NCI-H1417 treated with DMSO at 0.1 percent for 48 hours (cell line): Measurements from ENCODE around the gene RFK.
"Not testable (repeated sequence)": the region's sequence is repeated elsewhere in the genome, so short reads cannot be mapped to it uniquely, and the experiment has no call there.

Experiments
- DNase-seq: peaks from one replicate; lab custom pipeline; 2025; lab: John Stamatoyannopoulos, UW

RFK gene

GRCh38 chr9:76370396-76371023 is 23.7 kb downstream of the RFK start:
- no peak for DNase-seq

DNA sequence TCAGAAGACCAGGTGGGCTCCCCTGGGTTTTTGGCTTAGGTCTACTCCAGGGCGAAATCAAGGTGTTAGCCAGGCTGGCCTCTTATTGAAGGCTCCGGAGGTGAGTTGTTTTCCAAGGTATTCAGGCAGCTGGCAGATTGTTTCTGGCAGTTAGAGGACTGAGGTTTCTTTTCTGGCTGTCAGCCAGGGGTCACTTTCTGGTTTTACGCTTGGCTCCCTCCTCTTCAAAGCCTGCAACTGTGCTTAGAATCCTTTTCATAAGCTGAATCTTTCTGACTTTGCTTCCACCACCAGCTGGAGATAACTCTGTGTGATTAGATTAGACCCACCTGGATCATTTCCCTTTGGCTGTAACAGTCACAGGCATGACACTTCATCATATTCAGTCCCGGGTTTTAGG is 24.6 kb downstream of the RFK start:
- DNase-seq: peak; percentile 33

- no peak for DNase-seq
These were observed 28.0 kb downstream of the RFK start for GRCh38 chr9:76366275-76366674.

DNA sequence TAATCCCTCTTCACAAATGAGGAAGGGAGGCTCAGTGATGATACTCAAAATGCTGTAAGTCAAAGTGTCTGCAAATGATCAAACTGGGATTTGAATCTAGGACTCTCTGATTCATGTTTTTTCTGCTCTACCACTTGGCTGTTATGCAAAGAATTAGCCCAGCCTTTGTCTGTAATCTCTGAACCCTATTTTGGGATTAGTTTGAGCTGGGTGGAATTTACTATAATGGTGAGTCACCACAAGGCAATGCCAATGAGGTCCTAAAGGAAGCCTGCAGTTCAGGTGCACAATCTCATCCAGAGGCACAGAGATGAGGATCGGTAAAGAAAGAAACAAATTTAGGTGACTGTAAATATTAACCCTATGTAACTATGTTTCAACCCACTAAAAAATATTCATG is 29.2 kb downstream of the RFK start:
- no peak for DNase-seq

DNA sequence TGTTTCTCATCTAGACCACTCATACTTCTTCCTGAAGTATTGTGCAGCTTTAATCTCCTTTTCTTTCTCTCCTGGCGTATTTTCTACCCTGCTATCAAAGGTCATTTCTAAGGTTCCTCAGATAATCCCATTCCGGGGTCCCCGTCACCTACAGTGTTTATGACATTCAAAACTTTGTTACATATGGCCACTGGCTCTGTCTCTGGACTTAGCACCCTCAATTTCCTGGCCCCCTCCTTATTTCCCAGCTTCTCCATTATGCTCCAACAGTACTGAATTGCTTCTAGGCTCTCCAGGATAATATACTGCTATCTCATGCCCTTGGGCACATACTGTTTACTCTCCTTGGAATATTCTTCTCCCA is 31.2 kb downstream of the RFK start:
- DNase-seq: no peak

GRCh38 chr9:76362332-76363031 is 31.7 kb downstream of the RFK start:
- DNase-seq: not testable (repeated sequence)

GRCh38 chr9:76359766-76360165 is 34.5 kb downstream of the RFK start:
- no peak for DNase-seq

- DNase-seq: no peak
These were observed 34.9 kb downstream of the RFK start for GRCh38 chr9:76359365-76359764.

GRCh38 chr9:76358628-76359280 is 35.5 kb downstream of the RFK start:
- no peak for DNase-seq

DNA sequence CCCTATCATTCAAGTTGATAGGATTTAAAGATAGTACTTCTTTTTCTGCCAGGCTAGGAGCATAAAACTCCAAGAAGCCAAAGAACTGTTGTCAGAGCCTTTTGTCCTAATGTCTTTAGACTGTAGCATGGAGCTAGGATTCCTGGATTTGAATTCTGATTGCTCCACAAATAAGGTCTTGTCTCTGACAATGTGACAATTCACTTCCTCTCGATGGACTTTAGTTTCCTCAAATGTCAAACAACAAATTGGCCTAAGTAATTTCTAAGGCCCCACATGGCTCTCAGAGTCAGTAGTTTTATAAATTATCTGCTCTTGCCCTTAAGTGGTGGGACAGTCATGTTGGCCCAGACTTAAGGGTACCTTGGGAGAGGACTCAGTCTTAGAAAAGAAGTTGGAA is 36.7 kb downstream of the RFK start:
- no peak for DNase-seq

GRCh38 chr9:76355886-76356285 is 38.3 kb downstream of the RFK start:
- DNase-seq: no peak

DNA sequence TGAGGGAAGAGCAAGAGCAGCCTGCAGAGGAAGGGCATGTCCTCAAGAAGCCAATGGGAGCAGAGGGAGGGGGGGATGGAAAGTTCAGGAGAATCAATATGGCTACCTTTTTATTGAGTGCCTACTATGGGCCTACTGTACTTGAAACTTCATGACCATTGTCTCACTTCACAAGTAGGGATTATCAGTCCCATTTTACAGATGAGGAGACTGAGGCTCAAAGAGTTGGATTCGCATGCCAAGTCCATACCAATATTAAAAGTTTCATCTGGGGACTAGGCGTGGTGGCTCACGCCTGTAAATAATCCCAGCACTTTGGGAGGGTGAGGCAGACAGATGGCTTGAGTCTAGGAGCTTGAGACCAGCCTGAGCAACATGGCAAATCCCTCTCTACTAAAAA is 40.0 kb downstream of the RFK start:
- DNase-seq: no peak

DNA sequence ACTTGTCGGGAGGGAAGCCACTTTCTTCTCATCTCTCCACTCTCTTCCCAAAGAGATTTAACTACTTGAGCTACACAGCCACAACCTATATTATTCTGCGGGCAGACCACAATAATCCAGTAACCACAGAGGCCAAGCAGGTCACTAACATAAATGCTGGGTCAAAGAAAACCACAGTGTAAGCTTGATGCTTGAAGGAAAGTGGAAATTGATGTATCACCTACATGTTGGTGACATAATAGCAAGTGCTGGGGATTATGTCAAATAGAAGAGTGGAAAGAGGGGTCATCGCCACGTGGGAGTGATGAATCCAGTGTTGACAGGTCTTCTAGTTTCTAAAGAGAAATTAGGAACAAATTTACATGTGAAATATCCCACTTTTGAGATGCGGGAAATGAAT is 40.9 kb downstream of the RFK start:
- DNase-seq: no peak

DNA sequence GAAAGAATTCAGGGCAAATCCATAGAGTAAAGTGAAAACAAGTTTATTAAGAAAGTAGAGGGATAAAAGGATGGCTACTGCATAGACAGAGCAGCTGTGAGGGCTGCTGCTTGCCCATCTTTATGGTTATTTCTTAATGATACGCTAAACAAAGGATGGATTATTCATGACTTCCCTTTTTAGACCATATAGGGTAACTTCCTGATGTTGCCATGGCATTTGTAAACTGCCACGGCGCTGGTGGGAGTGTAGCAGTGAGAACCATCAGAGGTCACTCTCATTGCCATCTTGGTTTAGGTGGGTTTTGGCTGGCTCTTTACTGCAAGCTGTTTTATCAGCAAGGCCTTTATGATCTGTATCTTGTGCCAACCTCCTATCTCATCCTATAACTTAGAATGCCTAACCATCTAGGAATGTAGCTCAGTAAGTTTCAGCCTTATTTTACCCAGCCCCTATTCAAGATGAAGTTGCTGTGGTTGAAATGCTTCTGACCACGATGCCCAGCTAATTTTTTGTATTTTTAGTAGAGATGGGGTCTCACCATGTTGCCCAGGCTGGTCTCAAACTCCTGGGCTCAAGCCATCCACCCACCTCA is 42.1 kb downstream of the RFK start:
- DNase-seq: no peak

DNA sequence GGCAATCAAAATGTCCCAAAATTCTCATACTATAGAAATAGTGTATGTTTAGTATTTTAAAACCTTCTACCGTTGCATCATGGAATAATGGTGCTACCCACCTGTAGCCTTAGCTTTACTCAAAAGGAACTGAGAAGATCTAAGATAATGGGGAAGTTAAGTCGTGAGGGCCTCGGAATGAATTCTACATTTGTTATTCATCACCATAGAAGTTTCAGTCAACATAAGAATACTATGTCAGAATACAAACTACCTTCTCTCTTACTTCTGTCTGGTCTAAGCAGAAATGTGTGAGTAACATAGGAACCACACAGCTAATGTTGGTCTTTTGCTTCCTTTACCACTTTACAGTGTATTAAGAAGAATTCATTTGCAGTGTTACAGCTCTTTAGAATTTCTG is 43.2 kb downstream of the RFK start:
- no peak for DNase-seq

- no peak for DNase-seq
These were observed 44.4 kb downstream of the RFK start for GRCh38 chr9:76349865-76350264.

- no peak for DNase-seq
These were observed 51.4 kb downstream of the RFK start for GRCh38 chr9:76342858-76343257.

- no peak for DNase-seq
These were observed 52.0 kb downstream of the RFK start for GRCh38 chr9:76342201-76342600.

- DNase-seq: no peak
These were observed 52.6 kb downstream of the RFK start for GRCh38 chr9:76341616-76342015.

- no peak for DNase-seq
These were observed 55.8 kb downstream of the RFK start for GRCh38 chr9:76338418-76338817.

DNA sequence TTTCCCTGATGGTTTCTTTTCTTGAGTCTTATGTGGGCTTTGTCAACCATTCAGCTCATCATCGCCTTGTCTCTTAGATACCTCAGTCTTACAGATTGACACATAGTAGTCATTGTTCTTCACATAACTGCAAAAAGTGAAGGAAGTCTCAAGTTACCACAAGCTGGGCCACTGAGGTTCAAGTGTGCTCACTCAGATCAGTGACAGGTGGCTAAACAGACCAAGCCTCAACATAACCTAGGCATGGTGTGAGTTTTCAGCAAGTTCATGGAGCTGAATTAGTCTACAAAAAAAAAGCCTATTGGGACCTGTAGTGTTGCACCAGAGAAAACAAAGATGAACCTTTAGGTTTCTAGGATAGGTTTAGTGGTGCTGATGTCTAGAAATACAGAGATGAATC is 58.2 kb downstream of the RFK start:
- DNase-seq: no peak
